ENCODE results near the gene HECTD1.
A peak's percentile ranks its signal among the peaks of the same experiment; 100 is the strongest.

HECTD1 gene

DNA sequence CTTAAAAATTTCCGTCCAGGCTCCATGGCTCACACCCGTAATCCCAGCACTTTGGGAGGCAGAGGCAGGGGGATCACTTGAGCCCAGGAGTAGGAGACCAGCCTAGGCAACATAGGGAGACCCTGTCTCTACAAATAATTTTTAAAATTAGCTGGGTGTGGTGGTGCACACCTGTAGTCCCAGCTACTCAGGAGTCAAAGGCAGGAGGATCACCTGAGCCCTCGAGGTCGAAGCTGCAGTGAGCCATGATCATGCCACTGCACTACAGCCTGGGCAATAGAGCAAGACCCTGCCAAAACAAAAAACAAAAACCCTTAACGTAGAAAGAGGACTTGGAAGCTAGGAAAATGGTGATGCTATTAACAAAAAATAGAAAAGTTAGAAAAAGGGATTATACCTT is 2.0 kb upstream of the HECTD1 start:
- TF ChIP-seq EZH2phosphoT487 (IDR thresholded peaks at IDR 0.05; ENCODE audit: low read length) (no peak), EZH2 (optimal IDR thresholded peaks at IDR 0.05; ENCODE audit: low read depth, low read length) (no peak)
- TF ChIP-seq, protein P1, sequence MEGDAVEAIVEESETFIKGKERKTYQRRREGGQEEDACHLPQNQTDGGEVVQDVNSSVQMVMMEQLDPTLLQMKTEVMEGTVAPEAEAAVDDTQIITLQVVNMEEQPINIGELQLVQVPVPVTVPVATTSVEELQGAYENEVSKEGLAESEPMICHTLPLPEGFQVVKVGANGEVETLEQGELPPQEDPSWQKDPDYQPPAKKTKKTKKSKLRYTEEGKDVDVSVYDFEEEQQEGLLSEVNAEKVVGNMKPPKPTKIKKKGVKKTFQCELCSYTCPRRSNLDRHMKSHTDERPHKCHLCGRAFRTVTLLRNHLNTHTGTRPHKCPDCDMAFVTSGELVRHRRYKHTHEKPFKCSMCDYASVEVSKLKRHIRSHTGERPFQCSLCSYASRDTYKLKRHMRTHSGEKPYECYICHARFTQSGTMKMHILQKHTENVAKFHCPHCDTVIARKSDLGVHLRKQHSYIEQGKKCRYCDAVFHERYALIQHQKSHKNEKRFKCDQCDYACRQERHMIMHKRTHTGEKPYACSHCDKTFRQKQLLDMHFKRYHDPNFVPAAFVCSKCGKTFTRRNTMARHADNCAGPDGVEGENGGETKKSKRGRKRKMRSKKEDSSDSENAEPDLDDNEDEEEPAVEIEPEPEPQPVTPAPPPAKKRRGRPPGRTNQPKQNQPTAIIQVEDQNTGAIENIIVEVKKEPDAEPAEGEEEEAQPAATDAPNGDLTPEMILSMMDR (IDR thresholded peaks at IDR 0.05; ENCODE audit: low read length), result no peak
- Histone ChIP-seq H3K9me2 (replicated peaks; ENCODE audit: insufficient read depth, low read length) (no peaks in the 10 kb centered on the region), H4K20me1 (ENCODE audit: insufficient read depth, low read length) (no peaks in the 10 kb centered on the region), H3K9me3 (replicated peaks; ENCODE audit: insufficient read depth, low read length) (no peaks in the 10 kb centered on the region), H3K4me1 (ENCODE audit: low read length) (peaks cover 4% of the 10 kb centered on the region; the same call in 1 of the 2 replicates), H3K4me2 (ENCODE audit: low read depth, low read length) (no peak overlapping the region), H3K36me3 (replicated peaks; ENCODE audit: insufficient read depth, low read length) (no peaks in the 10 kb centered on the region), H3K79me2 (ENCODE audit: low read length) (peaks cover 25% of the 10 kb centered on the region), H3K4me3 (ENCODE audit: low read length) (no peak overlapping the region), H3K9ac (ENCODE audit: low read length) (no peak overlapping the region), H3K27ac (ENCODE audit: low read length) (no peak overlapping the region), H2AFZ (ENCODE audit: low read length) (no peak overlapping the region), H3F3A (ENCODE audit: insufficient read depth, low read length) (peaks cover 19% of the 10 kb centered on the region), H3K27me3 (replicated peaks; ENCODE audit: insufficient read depth, low read length) (no peaks in the 10 kb centered on the region)
- DNase-seq, result no peak

DNA sequence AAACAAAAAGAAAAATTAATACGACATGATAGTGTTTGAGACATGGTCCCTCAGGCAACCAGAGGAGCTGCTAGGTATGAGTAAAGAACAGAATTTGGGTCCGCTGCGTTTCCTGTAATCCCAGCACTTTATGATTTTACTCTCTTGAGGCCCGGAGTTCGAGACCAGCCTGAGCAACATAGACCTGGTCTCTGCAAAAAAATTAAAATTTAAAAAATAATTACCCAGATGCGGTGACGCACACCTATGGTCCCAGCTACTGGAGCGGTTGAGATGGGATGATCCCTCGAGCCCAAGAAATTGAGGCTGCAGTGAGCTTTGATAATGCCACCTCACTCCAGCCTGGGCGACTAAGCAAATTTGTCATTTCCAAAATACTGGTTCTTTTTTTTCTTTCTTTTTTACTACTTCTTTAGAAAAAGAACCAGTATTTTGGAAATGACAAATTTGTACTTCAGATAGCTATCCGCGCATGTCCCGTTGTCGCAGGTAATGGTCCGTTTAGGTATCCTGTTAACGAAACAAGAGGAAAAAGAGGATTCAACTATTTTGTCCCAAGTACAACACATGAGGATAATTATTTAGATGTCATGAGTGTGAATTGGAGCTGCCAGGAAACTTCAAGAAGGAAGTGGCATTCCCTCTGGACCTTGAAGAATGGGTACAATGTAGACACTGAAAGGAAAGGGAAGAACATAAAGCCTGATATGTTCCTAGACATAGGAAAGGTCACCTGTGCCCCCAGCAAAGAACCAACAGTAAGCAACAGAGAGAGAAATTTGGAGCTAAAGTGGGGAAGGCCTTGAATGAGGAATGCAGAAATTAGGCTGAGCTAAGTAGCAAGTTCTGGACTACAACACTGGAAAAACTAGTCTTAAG is 1.2 kb upstream of the HECTD1 start:
- H3F3A ChIP-seq (ENCODE audit: insufficient read depth, low read length), result peaks cover 19% of the 10 kb centered on the region
- no peaks in the 10 kb centered on the region for H3K9me2 ChIP-seq (replicated peaks; ENCODE audit: insufficient read depth, low read length)
- peak overlapping the region; percentile 54 for H3K4me2 ChIP-seq (ENCODE audit: low read depth, low read length)
- no peaks in the 10 kb centered on the region for H3K36me3 ChIP-seq (replicated peaks; ENCODE audit: insufficient read depth, low read length)
- peak overlapping the region; percentile 98; the same call in 1 of the 2 replicates for H3K27ac ChIP-seq (ENCODE audit: low read length)
- no peaks in the 10 kb centered on the region for H3K9me3 ChIP-seq (replicated peaks; ENCODE audit: insufficient read depth, low read length)
- TF ChIP-seq EZH2 (optimal IDR thresholded peaks at IDR 0.05; ENCODE audit: low read depth, low read length), result no peak
- no peak for TF ChIP-seq EZH2phosphoT487 (IDR thresholded peaks at IDR 0.05; ENCODE audit: low read length)
- TF ChIP-seq, protein P1 (IDR thresholded peaks at IDR 0.05; ENCODE audit: low read length), result no peak
- H4K20me1 ChIP-seq (ENCODE audit: insufficient read depth, low read length), result no peaks in the 10 kb centered on the region
- peaks cover 30% of the 10 kb centered on the region for H3K79me2 ChIP-seq (ENCODE audit: low read length)
- DNase-seq, result no peak
- H3K4me3 ChIP-seq (ENCODE audit: low read length), result peak overlapping the region; percentile 62
- peaks cover 4% of the 10 kb centered on the region; the same call in 1 of the 2 replicates for H3K4me1 ChIP-seq (ENCODE audit: low read length)
- H2AFZ ChIP-seq (ENCODE audit: low read length), result peak overlapping the region; percentile 58; the same call in 1 of the 2 replicates
- H3K9ac ChIP-seq (ENCODE audit: low read length), result peak overlapping the region; percentile 81; the same call in 1 of the 2 replicates
- H3K27me3 ChIP-seq (replicated peaks; ENCODE audit: insufficient read depth, low read length), result no peaks in the 10 kb centered on the region

DNA sequence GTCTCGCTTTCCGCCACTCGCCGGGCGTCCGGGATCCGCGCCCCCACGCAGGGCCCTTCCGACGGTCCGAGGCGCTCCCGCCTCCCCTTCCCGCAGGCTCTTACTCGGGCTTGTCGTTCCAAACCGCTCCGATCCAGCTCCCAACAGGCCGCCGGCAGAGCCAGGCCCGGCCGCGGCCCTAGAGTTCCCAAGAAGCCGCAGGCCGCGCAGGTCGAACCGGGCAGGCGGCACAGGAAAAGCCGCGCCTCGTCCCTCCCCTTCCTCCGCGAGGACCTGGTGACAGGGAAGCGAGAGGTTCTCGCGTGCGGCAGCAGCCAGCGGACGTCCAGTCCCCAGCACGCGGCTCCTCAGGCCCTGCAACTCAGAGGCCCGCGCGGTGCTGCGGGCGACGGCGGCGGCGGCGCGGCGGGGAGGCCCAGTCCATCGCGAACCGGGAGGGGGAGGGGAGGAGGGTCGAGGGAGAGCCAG is 272 bp downstream of the HECTD1 start:
- Histone ChIP-seq H2AFZ (ENCODE audit: low read length) (peak overlapping the region; percentile 42; the same call in 1 of the 2 replicates), H4K20me1 (ENCODE audit: insufficient read depth, low read length) (no peaks in the 10 kb centered on the region), H3K79me2 (ENCODE audit: low read length) (peaks cover 42% of the 10 kb centered on the region), H3K4me2 (ENCODE audit: low read depth, low read length) (no peak overlapping the region), H3K36me3 (replicated peaks; ENCODE audit: insufficient read depth, low read length) (no peaks in the 10 kb centered on the region), H3K9ac (ENCODE audit: low read length) (peak overlapping the region; percentile 93), H3K4me3 (ENCODE audit: low read length) (peak overlapping the region; percentile 71), H3F3A (ENCODE audit: insufficient read depth, low read length) (peaks cover 19% of the 10 kb centered on the region), H3K27me3 (replicated peaks; ENCODE audit: insufficient read depth, low read length) (no peaks in the 10 kb centered on the region), H3K9me3 (replicated peaks; ENCODE audit: insufficient read depth, low read length) (no peaks in the 10 kb centered on the region), H3K9me2 (replicated peaks; ENCODE audit: insufficient read depth, low read length) (no peaks in the 10 kb centered on the region), H3K27ac (ENCODE audit: low read length) (peak overlapping the region; percentile 98), H3K4me1 (ENCODE audit: low read length) (peaks cover 4% of the 10 kb centered on the region; the same call in 1 of the 2 replicates)
- DNase-seq, result no peak
- TF ChIP-seq EZH2 (optimal IDR thresholded peaks at IDR 0.05; ENCODE audit: low read depth, low read length), result no peak
- TF ChIP-seq EZH2phosphoT487 (IDR thresholded peaks at IDR 0.05; ENCODE audit: low read length), result no peak
- TF ChIP-seq, protein P1 (IDR thresholded peaks at IDR 0.05; ENCODE audit: low read length), result no peak

All from MM.1S (cell line).